ENCODE data around the gene TNS1. TPM values are rescaled to one million over a fixed set of nuclear protein-coding genes. Genes with fewer than 3 reads are reported as not detected.
A peak's percentile ranks its signal among the peaks of the same experiment; 100 is the strongest.

Gene TNS1
- total and polyA plus RNA-seq, 7 donors: 73.4 to 742 (median 276) TPM

- Histone ChIP-seq H3K27ac (peak overlapping the region; percentile 89), H3K27me3 (ENCODE audit: insufficient read depth in 3 of 3, low read length in 2 of 3) (no peaks in the 10 kb centered on the region), H3K36me3 (ENCODE audit: insufficient read depth in 1 of 2, low read depth in 1 of 2) (no peaks in the 10 kb centered on the region), H3K9me3 (no peaks in the 10 kb centered on the region), H3K4me3 (no peak overlapping the region), H3K4me1 (peaks cover 91% of the 10 kb centered on the region)
- DNase-seq (peak in 1 of 2 donors; percentile 57), ATAC-seq (no peak)
- TF ChIP-seq CTCF (IDR thresholded peaks at IDR 0.05): no peak
- intact Hi-C loops (cut with DNase I): no loop called here
- 49 to 62% (median 60%) methylated on average over 8 of the region's 8 CpGs for WGBS, 3 donors
These were observed 94.3 kb downstream of the TNS1 start for GRCh38 chr2:217908544-217908943.

- Histone ChIP-seq H3K36me3 (ENCODE audit: insufficient read depth in 1 of 2, low read depth in 1 of 2) (no peaks in the 10 kb centered on the region), H3K27ac (peak overlapping the region; percentile 89), H3K4me1 (peaks cover 91% of the 10 kb centered on the region), H3K27me3 (ENCODE audit: insufficient read depth in 3 of 3, low read length in 2 of 3) (no peaks in the 10 kb centered on the region), H3K9me3 (no peaks in the 10 kb centered on the region), H3K4me3 (no peak overlapping the region)
- TF ChIP-seq CTCF (IDR thresholded peaks at IDR 0.05): no peak
- ATAC-seq (no peak), DNase-seq (peak in 1 of 2 donors; percentile 31)
- intact Hi-C loops (cut with DNase I): no loop called here
- 93 to 97% (median 96%) methylated on average over 3 of the region's 3 CpGs for WGBS, 3 donors
These were observed 95.5 kb downstream of the TNS1 start for GRCh38 chr2:217907266-217907665.

GRCh38 chr2:217906798-217907197 lies 96.0 kb downstream of the TNS1 start:
- Histone ChIP-seq H3K4me3 (no peak overlapping the region), H3K27me3 (ENCODE audit: insufficient read depth in 3 of 3, low read length in 2 of 3) (no peaks in the 10 kb centered on the region), H3K36me3 (ENCODE audit: insufficient read depth in 1 of 2, low read depth in 1 of 2) (no peaks in the 10 kb centered on the region), H3K4me1 (peaks cover 91% of the 10 kb centered on the region), H3K9me3 (no peaks in the 10 kb centered on the region), H3K27ac (peak overlapping the region; percentile 89)
- 61 to 72% (median 71%) methylated on average over 5 of the region's 5 CpGs for whole genome bisulfite sequencing, 3 donors
- DNase-seq (peak in 1 of 2 donors; percentile 66), ATAC-seq (no peak)
- TF ChIP-seq CTCF (IDR thresholded peaks at IDR 0.05): no peak
- intact Hi-C loops (cut with DNase I): no loop called here

- intact Hi-C loops (cut with DNase I): loop anchor here in 1 of 2 donors (2.0 kb wide), 1 partner anchor 15 kb away; no protein-coding TSS in a partner anchor
- no peak for TF ChIP-seq CTCF (IDR thresholded peaks at IDR 0.05)
- Histone ChIP-seq H3K4me3 (no peak overlapping the region), H3K27me3 (ENCODE audit: insufficient read depth in 3 of 3, low read length in 2 of 3) (no peaks in the 10 kb centered on the region), H3K4me1 (peaks cover 91% of the 10 kb centered on the region), H3K9me3 (no peaks in the 10 kb centered on the region), H3K27ac (peak overlapping the region; percentile 89), H3K36me3 (ENCODE audit: insufficient read depth in 1 of 2, low read depth in 1 of 2) (peaks cover 0 to under 1% of the 10 kb centered on the region in 2 donors)
- ATAC-seq (no peak), DNase-seq (peak in 1 of 2 donors; percentile 57)
- 78 to 84% (median 79%) methylated on average over 9 of the region's 9 CpGs for WGBS, 3 donors
These were observed 96.9 kb downstream of the TNS1 start for GRCh38 chr2:217905896-217906295.

DNA sequence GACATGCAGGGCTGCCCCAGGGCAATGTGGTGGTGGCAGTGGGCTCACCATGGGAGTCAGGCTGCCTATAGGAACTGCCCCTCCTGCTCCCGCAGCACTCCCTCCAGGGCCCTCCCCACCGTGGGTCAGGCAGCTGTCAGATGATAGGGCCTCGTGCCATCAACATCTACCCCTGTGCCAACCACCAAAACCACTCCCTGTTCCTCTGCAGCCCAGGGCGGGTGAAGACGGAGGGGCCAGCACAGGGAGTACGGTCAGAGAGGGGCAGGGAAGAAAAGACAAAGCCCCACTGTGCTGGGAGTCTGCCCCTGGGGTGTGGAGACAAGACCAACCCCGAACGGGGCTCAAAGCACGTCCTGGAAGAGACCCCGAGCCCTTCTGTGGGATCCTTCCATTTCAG lies 97.4 kb downstream of the TNS1 start:
- no peak for TF ChIP-seq CTCF (IDR thresholded peaks at IDR 0.05)
- ATAC-seq: peak in 3 of 4 donors; percentile 13 to 49 (median 27)
- peaks cover 93% of the 10 kb centered on the region for H3K4me1 ChIP-seq
- 16 to 47% (median 32%) methylated on average over 10 of the region's 10 CpGs for WGBS, 3 donors
- H3K4me3 ChIP-seq: no peak overlapping the region
- peak overlapping the region; percentile 89 for H3K27ac ChIP-seq
- peaks cover 0 to 6% of the 10 kb centered on the region in 2 donors for H3K36me3 ChIP-seq (ENCODE audit: insufficient read depth in 1 of 2, low read depth in 1 of 2)
- no peaks in the 10 kb centered on the region for H3K9me3 ChIP-seq
- peak in 1 of 2 donors; percentile 87 for DNase-seq
- H3K27me3 ChIP-seq (ENCODE audit: insufficient read depth in 3 of 3, low read length in 2 of 3): no peaks in the 10 kb centered on the region
- intact Hi-C loops (cut with DNase I): loop anchor here in 1 of 2 donors (2.0 kb wide), 1 partner anchor 15 kb away; no protein-coding TSS in a partner anchor
